ENCODE data around the gene PMEPA1. TPM values are rescaled to one million over a fixed set of nuclear protein-coding genes. Genes with fewer than 3 reads are reported as not detected.
A peak's percentile ranks its signal among the peaks of the same experiment; 100 is the strongest.

The PMEPA1 gene, protein sequence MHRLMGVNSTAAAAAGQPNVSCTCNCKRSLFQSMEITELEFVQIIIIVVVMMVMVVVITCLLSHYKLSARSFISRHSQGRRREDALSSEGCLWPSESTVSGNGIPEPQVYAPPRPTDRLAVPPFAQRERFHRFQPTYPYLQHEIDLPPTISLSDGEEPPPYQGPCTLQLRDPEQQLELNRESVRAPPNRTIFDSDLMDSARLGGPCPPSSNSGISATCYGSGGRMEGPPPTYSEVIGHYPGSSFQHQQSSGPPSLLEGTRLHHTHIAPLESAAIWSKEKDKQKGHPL
- total RNA-seq (10 to 100 TPM; 12.2 to 14.3 TPM), polyA plus RNA-seq (1 to 10 TPM; 1.6 to 5.0 (median 3.5) TPM), total RNA-seq (10.6 to 63.0 (median 24.3) reads per million in 6 experiments)

DNA sequence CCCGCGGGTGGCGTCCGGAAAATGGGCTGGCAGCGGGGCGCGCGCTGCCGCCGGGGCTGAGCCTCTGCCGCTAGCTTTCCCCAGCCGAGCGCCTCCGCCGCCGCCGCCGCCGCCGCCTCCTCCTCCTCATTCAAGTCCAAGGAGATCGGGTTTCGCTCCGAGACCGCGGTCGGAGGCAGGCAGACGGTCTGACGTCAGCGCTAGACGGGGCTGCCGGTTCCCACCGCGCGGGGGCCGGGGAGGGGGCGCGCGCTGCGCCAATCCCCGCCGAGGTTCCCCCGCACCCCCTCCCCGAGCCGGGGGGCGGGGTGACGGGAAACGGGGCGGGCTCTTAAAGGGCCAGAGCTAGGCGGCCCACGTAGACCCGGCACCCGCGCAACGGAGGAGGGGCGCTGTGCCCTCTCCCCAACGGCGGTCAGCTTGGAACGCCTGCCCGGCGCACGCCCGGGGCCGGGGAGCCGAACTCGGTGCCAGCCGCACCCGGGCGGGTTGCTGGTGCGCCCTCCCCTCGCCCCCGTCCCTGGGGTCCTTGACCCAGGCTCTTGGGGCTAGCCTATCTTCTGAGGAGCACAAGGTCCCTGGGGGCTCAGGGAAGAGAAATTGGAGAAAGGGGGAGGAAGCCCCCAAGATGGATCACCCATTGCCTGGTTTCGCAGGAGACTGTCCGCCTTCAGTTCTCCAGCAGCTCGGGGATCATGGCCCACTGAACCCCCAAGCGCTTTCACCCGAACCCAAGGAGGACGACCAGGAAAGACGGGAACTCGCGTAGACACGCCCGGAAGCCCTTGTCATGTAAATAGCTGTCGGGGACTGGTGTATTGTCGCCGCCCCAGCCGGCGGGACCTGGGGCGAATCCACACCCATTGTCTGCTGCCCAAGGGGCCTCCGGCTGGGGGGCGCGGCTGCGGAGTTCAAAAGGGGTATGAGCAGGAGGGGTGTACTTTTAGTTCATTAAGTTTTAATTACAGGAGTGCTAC is at the start of gene PMEPA1:
Gene PMEPA1 (minus strand): TSS at position 193 of the 977 bp plus-strand sequence. CDS start 433 bp downstream, outside the sequence.
- Mint-ChIP-seq H3K4me1 (peaks cover 18 to 54% (median 43%) of the 10 kb centered on the region in 4 donors), H3K36me3 (no peaks in the 10 kb centered on the region), H3K4me3 (peak within 1 kb of the TSS; percentile 82 to 97 (median 94)), H3K9me3 (no peaks in the 10 kb centered on the region), H3K27ac (peak within 1 kb of the TSS; percentile 87 to 97 (median 96)), H3K27me3 (no peaks in the 10 kb centered on the region)
- peak; percentile 86 to 96 (median 94) for DNase-seq
- ATAC-seq = peak; percentile 79 to 83
- POLR2A ChIA-PET = interaction anchor here (0.8 to 2.6 kb wide), 13 partner anchors 9 to 1181 kb away, joined by 3 to 19 read pairs (median 4); partner anchors contain the start of gene ZBP1

DNA sequence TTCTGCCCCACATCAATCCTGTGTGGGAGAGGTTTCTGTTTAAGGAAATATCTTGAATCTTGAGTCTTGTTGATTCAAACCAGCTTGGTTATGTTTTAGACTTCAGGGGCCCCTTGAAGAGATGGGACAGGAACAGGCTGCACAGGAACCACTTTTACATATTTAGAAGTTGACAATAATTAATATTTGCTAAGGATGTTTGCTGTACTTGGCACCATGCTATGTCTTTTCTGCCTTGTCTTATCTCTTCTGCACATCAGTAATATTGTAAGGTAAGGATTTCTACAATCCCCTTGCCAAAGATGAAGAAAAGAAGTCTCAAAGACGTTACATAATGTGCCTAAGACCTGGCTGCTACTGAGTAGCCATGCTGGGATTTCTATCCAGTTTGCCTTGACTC is 48.0 kb upstream of the PMEPA1 start:
- H3K4me3 Mint-ChIP-seq = no peak overlapping the region

DNA sequence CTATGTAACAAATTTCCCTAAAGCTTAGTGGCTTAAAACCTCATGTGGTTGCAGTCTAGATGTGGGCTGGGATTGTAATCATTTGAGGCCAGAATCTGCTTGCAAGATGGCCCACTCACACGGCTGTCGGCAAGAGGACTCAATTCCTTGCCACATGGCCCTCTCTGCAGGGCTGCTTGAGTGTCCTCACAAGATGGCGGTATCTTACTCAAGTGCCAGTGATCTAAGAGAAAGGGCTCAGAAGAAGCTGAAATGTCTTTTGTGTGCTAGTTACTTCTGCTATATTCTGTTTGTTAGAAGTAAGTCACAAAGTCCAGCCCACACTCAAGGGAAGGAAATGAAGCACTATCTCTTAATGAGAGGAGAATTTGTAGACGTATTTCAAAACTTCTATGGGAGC is 47.1 kb upstream of the PMEPA1 start:
- ATAC-seq (no peak), DNase-seq (no peak)
- Mint-ChIP-seq H3K9me3 (peaks cover 0 to 23% (median 0%) of the 10 kb centered on the region in 9 donors), H3K27ac (no peak overlapping the region), H3K27me3 (peaks cover 3 to 45% (median 27%) of the 10 kb centered on the region in 5 donors), H3K4me1 (no peaks in the 10 kb centered on the region), H3K36me3 (no peaks in the 10 kb centered on the region), H3K4me3 (no peak overlapping the region)
- POLR2A ChIA-PET = no interaction called here

More for the DNA sequence above, 48.0 kb upstream of the PMEPA1 start:
- H3K27ac Mint-ChIP-seq = no peak overlapping the region
- DNase-seq (no peak), ATAC-seq (no peak)
- H3K36me3 Mint-ChIP-seq = peaks cover 0 to 6% (median 0%) of the 10 kb centered on the region in 3 donors
- H3K4me1 Mint-ChIP-seq = no peaks in the 10 kb centered on the region
- H3K9me3 Mint-ChIP-seq = peaks cover 0 to 23% (median 0%) of the 10 kb centered on the region in 9 donors
- H3K27me3 Mint-ChIP-seq = peaks cover 10 to 54% (median 30%) of the 10 kb centered on the region in 5 donors
- POLR2A ChIA-PET = no interaction called here

DNA sequence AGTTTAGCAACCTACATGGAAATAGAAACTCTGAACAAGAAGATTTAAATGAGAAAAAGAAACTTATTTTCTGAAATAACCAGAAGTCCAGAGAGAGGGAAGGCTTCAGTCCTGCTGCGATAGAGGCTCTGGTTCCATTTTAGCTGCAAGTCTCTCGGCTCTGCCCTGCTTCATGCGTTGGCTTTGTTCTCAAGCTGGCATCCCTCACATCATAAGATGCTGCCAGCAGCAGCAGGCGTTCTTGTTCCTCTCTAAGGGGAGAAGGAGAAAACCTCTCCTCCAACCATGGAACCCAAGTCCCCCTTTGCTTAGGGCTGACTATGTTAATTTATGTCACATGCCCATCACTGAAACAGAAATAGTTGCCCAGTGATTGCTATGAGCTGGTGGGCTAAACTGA is 46.4 kb upstream of the PMEPA1 start:
- no peaks in the 10 kb centered on the region for H3K4me1 Mint-ChIP-seq

DNA sequence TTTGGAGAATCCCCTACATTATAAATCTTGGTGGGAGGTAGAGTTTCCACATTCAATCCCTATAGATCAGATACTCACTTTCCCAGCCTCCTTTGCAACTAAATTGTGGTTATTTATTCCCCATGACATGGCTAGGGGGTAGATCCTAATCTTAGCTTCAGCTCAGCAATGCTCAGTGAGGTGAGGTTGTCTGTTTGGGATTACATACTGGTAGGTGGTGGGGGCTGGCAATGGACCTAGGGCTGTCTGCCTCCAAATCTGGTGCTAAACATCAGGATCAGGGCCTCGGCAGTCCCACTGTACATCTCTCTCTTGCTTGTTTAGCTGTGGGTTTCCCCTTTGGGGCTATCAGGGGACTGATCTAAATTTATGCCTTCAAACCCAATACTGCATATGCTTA is 45.8 kb upstream of the PMEPA1 start:
- H3K27ac Mint-ChIP-seq = no peak overlapping the region
- no peaks in the 10 kb centered on the region for H3K4me1 Mint-ChIP-seq
- H3K4me3 Mint-ChIP-seq = no peak overlapping the region
- peaks cover 0 to 23% (median 0%) of the 10 kb centered on the region in 9 donors for H3K9me3 Mint-ChIP-seq
- POLR2A ChIA-PET = no interaction called here
- no peaks in the 10 kb centered on the region for H3K36me3 Mint-ChIP-seq
- ATAC-seq (no peak), DNase-seq (no peak)
- peaks cover 1 to 41% (median 25%) of the 10 kb centered on the region in 5 donors for H3K27me3 Mint-ChIP-seq

More for the DNA sequence above, 46.4 kb upstream of the PMEPA1 start:
- Mint-ChIP-seq H3K27me3 (peaks cover 1 to 41% (median 26%) of the 10 kb centered on the region in 5 donors), H3K27ac (no peak overlapping the region), H3K4me3 (no peak overlapping the region), H3K9me3 (peaks cover 0 to 23% (median 0%) of the 10 kb centered on the region in 9 donors), H3K36me3 (no peaks in the 10 kb centered on the region)
- POLR2A ChIA-PET = no interaction called here
- DNase-seq = no peak
- ATAC-seq = no peak

DNA sequence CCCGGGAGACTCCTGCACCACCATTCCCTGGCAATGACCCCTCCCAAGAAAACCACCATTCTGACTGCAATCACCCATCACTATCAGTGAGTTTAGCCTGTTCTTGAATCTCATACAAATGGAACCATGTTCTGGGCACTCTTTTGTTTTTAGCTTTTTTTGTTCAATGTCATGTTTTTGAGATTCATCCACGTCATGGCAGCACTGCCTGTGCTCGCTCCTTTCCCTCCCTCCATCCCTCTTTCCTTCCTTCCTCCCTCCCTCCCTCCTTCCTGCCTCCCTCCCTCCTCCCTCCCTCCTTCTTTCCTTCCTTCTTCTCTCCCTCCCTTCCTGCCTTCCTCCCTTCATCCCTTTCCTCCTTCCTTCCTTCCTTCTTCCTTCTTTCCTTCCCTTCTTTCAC is 44.4 kb upstream of the PMEPA1 start:
- Mint-ChIP-seq H3K9me3 (peaks cover 0 to 23% (median 0%) of the 10 kb centered on the region in 9 donors), H3K27ac (no peak overlapping the region), H3K4me3 (no peak overlapping the region), H3K36me3 (no peaks in the 10 kb centered on the region), H3K4me1 (peaks cover 0 to 3% (median 2%) of the 10 kb centered on the region in 4 donors), H3K27me3 (peaks cover 2 to 33% (median 21%) of the 10 kb centered on the region in 5 donors)
- DNase-seq (no peak), ATAC-seq (no peak)
- POLR2A ChIA-PET = no interaction called here

DNA sequence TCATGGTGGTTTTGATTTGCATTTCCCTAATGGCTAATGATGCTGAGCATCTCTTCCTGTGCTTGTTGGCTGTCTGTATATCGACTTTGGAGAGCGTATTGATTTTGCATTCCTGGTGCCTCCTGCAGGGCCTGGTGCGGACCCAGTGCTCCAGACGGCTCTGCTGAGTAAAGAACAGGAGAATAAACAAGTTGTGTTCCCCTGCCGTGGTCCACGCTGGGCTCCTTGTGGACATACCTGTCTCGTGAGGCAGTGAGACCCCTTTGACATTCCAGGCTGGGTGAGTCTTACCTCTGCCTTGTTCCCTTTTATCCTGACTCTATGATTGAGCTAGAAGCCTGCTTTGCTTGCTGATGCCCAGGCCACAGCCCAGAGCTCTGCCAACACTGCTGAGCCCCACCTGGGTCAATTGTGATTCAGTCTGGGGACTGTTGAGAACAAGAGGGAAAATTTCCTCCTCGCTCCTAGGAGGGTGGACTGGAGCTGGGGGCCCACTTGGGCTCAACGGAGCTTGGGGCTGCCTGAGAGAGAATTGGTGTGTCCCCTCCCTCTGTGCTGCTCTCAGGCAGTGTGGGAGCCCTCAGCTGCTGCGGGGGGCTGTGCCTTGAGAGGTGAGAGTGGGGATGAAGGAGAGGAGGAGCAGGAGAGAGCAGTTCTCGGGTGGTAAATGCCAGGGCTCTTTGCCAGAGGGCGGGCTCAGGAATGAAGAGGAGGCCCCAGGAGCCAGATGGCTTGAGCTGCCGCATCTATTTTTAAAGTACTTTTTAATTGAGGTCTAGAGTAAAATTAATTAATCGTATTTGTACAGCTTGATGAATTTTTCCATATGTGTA is 43.7 kb upstream of the PMEPA1 start:
- Mint-ChIP-seq H3K27me3 (peaks cover 2 to 39% (median 20%) of the 10 kb centered on the region in 5 donors), H3K4me3 (no peak overlapping the region), H3K4me1 (peaks cover 4 to 9% (median 7%) of the 10 kb centered on the region in 4 donors), H3K9me3 (peaks cover 0 to 23% (median 0%) of the 10 kb centered on the region in 9 donors), H3K27ac (no peak overlapping the region), H3K36me3 (no peaks in the 10 kb centered on the region)
- no peak for DNase-seq
- POLR2A ChIA-PET = interaction anchor here (0.7 kb wide), 1 partner anchor 11 kb away, joined by 3 read pairs; no protein-coding TSS in a partner anchor
- ATAC-seq = no peak

DNA sequence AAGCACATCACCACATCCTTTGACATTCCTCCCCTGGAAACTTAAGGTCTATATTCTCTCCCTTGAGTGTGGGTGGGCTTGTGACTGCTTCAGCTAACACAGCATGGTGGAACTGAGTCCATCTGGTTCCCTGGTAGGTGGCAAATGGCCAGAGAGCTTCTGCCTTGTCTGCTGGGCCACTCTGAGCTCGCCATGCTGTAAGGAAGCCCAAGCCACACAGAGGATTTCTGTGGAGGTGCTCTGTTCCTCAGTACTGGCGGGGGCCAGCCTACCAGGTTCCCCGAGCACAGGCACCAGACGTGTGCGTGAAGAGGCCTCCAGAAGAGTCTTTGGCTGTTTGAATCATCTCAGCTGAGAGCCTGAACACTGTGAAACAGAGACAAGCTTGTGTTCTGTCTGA is 41.6 kb upstream of the PMEPA1 start:
- POLR2A ChIA-PET = interaction anchor here (0.6 kb wide), 1 partner anchor 100 kb away, joined by 3 read pairs; no protein-coding TSS in a partner anchor
- no peak overlapping the region for H3K4me3 Mint-ChIP-seq
- ATAC-seq = no peak

DNA sequence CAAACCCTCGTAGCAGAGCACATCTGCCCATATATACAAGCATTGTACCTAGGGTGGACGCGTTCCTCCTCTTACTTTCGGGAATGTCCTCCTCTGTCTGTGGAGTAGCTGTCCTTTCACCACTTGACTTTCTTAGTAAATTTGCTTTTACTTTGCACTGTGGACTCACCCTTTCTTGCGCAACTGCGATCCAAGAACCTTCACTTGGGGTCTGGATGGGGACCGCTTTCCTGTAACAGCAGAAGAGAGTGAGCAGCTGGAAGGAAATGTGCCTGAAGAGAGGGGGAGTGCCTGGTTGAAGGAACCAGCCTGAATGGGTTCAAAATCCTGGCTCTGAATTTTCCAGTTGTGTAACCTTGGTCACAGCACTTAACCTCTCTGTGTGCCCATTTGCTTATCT is 40.1 kb upstream of the PMEPA1 start:
- Mint-ChIP-seq H3K9me3 (peaks cover 0 to 5% (median 0%) of the 10 kb centered on the region in 9 donors), H3K4me3 (no peak overlapping the region), H3K27me3 (peaks cover 1 to 48% (median 16%) of the 10 kb centered on the region in 5 donors), H3K27ac (peak overlapping the region in 1 of 10 donors; percentile 38), H3K4me1 (peaks cover 6 to 15% (median 12%) of the 10 kb centered on the region in 4 donors), H3K36me3 (no peaks in the 10 kb centered on the region)
- ATAC-seq = no peak
- no peak for DNase-seq
- POLR2A ChIA-PET = no interaction called here

More for the DNA sequence above, 41.6 kb upstream of the PMEPA1 start:
- Mint-ChIP-seq H3K27ac (no peak overlapping the region), H3K27me3 (peaks cover 1 to 59% (median 22%) of the 10 kb centered on the region in 5 donors), H3K36me3 (no peaks in the 10 kb centered on the region), H3K4me1 (peaks cover 6 to 15% (median 12%) of the 10 kb centered on the region in 4 donors), H3K9me3 (peaks cover 0 to 11% (median 0%) of the 10 kb centered on the region in 9 donors)
- no peak for DNase-seq

DNA sequence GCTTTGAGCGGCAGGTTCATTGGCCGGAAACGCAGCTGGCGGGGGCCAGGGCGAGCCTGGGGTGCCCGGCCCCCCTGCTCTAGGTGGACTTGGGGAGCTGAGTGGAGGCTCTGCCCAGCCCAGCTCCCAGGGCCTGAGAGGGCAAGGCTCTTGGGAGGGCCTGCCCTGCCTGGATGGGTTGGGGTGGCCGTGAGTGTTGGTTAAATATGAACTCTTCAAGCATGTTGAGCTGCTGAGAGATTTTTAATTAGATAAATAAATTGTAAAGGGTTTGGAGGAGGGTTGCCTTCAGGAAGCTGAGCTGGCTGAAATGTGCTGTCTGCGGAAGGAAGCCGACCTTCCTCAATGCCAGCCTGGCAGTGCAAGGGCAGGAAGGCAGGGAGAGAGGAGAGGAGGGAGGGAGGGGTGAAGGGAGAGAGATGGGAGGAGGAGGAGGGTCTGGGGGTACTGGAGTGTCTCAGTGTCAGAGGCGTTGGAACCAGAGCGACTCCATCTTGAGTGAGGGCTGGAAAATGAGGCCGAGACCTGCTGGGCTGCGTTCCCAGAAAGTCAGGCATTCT is 39.4 kb upstream of the PMEPA1 start:
- POLR2A ChIA-PET = no interaction called here
- ATAC-seq (peak; percentile 41 to 48), DNase-seq (no peak)
- H3K4me3 Mint-ChIP-seq = peak overlapping the region; percentile 38 to 92 (median 80)
- peaks cover 1 to 42% (median 12%) of the 10 kb centered on the region in 5 donors for H3K27me3 Mint-ChIP-seq
- peaks cover 6 to 15% (median 12%) of the 10 kb centered on the region in 4 donors for H3K4me1 Mint-ChIP-seq
- peak overlapping the region in 3 of 10 donors; percentile 28 to 76 (median 71) for H3K27ac Mint-ChIP-seq
- no peaks in the 10 kb centered on the region for H3K36me3 Mint-ChIP-seq
- H3K9me3 Mint-ChIP-seq = peaks cover 0 to 5% (median 0%) of the 10 kb centered on the region in 9 donors

DNA sequence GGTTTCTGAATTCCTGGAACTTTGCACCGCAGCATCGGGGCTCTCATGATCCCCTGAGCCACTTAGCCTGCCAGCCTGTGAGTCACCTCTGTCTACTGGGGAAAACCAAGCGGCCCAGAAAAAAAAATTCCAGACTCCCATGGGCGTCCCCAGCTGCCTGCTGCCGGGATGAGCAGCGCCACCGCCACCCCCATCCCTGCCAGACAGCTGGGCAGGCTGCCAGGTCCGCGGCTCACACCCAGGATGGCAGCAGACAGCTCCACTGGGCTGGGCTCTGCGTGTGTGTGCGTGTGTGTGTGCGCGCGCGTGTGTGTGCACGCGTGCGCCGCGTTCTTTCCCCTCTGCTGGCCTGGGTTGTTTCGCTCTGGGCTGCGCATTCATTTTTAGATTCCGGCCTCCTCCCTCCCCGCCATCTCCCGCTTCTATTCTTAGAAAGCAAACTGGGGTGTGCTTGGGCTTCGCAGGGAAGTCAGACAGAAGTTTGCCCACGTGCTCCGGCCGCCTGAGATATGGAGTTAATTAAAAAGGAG is 38.9 kb upstream of the PMEPA1 start:
- DNase-seq (peak; percentile 11 to 74 (median 38)), ATAC-seq (peak; percentile 95 to 96)
- POLR2A ChIA-PET = no interaction called here
- H3K27ac Mint-ChIP-seq = peak overlapping the region in 5 of 10 donors; percentile 34 to 76 (median 46)
- H3K9me3 Mint-ChIP-seq = peaks cover 0 to 5% (median 0%) of the 10 kb centered on the region in 9 donors
- peak overlapping the region; percentile 77 to 92 (median 82) for H3K4me3 Mint-ChIP-seq
- H3K4me1 Mint-ChIP-seq = peaks cover 6 to 15% (median 12%) of the 10 kb centered on the region in 4 donors
- H3K27me3 Mint-ChIP-seq = peaks cover 1 to 38% (median 12%) of the 10 kb centered on the region in 5 donors
- no peaks in the 10 kb centered on the region for H3K36me3 Mint-ChIP-seq
